Measurements from ENCODE around the gene FKBP15. TPM values are rescaled to one million over a fixed set of nuclear protein-coding genes. Genes with fewer than 3 reads are reported as not detected.

FKBP15 gene
- total RNA-seq, 1 experiment from 2014 or later: 18.5 TPM

- Histone ChIP-seq H2BK12ac (ENCODE audit: insufficient read length, low read depth, low read length) (no peak overlapping the region), H3K79me2 (ENCODE audit: insufficient read depth, low read length) (no peaks in the 10 kb centered on the region), H4K5ac (ENCODE audit: insufficient read length, low read depth, low read length) (no peak overlapping the region), H3K14ac (ENCODE audit: insufficient read depth, low read length) (no peak overlapping the region), H2BK15ac (ENCODE audit: low read depth, low read length) (no peak overlapping the region), H3K23ac (ENCODE audit: insufficient read length, low read depth, low read length) (no peak overlapping the region), H2AK5ac (ENCODE audit: insufficient read length, low read length) (no peak overlapping the region), H3K4ac (ENCODE audit: low read depth, low read length) (no peak overlapping the region), H2BK120ac (ENCODE audit: low read depth, low read length, poor library complexity, severe bottlenecking) (no peak overlapping the region), H3K23me2 (ENCODE audit: insufficient read length, low read depth, low read length, poor library complexity, severe bottlenecking) (no peaks in the 10 kb centered on the region), H3K27me3 (ENCODE audit: insufficient read depth, low read length) (no peaks in the 10 kb centered on the region), H3K9ac (ENCODE audit: extremely low read depth, insufficient read length, low read length) (no peak overlapping the region), H2AFZ (ENCODE audit: low read length) (no peak overlapping the region), H3K9me3 (ENCODE audit: control insufficient read depth, low read depth, low read length) (no peaks in the 10 kb centered on the region), H4K91ac (ENCODE audit: insufficient read length, low read depth, low read length) (no peak overlapping the region), H3K56ac (ENCODE audit: insufficient read length, low read depth, low read length) (no peak overlapping the region), H2BK5ac (ENCODE audit: insufficient read length, low read length) (no peak overlapping the region), H3T11ph (ENCODE audit: low read length) (no peak overlapping the region), H4K8ac (replicated peaks; ENCODE audit: insufficient read length, low read depth, low read length) (no peak overlapping the region), H3K79me1 (ENCODE audit: insufficient read depth, low read depth, low read length, poor library complexity, severe bottlenecking) (no peaks in the 10 kb centered on the region), H3K4me1 (ENCODE audit: insufficient read depth, low read length) (no peaks in the 10 kb centered on the region), H4K20me1 (ENCODE audit: control insufficient read depth, insufficient read depth, insufficient read length) (no peaks in the 10 kb centered on the region), H3K27ac (ENCODE audit: insufficient read length, low read depth, low read length) (no peak overlapping the region), H2BK20ac (ENCODE audit: low read depth, low read length, poor library complexity, severe bottlenecking) (no peak overlapping the region), H3K18ac (ENCODE audit: insufficient read length, low read depth, low read length) (no peak overlapping the region), H3K4me2 (ENCODE audit: insufficient read depth, insufficient read length, low read length) (no peak overlapping the region)
- Mint-ChIP-seq H3K27ac (no peak overlapping the region), H3K27me3 (ENCODE audit: low read depth) (no peaks in the 10 kb centered on the region), H3K36me3 (ENCODE audit: insufficient read depth in 1 of 3, low read depth in 3 of 3) (peaks cover 10 to 66% (median 49%) of the 10 kb centered on the region in 3 experiments; a peak in 6 of 7 replicates), H3K4me1 (no peaks in the 10 kb centered on the region), H3K4me3 (no peak overlapping the region), H3K9me3 (no peaks in the 10 kb centered on the region)
- TF ChIP-seq CTCF (conservative IDR thresholded peaks at IDR 0.05): no peak
- DNase-seq: no peak
- no CpG with 5 or more reads among the region's 1 CpG for WGBS (ENCODE audit: extremely low coverage, insufficient read length, low lambda C conversion rate)
Measured at GRCh38 chr9:113178087-113178486, 43.0 kb downstream of the FKBP15 start.
